HCT116 (cell line): ENCODE data around the gene IFT22. TPM values are rescaled to one million over a fixed set of nuclear protein-coding genes. Genes with fewer than 3 reads are reported as not detected.

Source experiments
- ATAC-seq: fragments of 200-7000 bp; cut with Tn5 transposase; 2 replicates; pipeline ENCODE4 v1.9.1; 2020; ENCODE audit warnings: mild to moderate bottlenecking, moderate library complexity
- BruUV-seq: library from RNA; stranded (reverse); fragments of 400-500 nt; replicated peaks from 2 replicates; lab custom pipeline; 2021; lab: Mats Ljungman, UMichigan
- CTCF ChIA-PET: fragments of 300-600 bp; sonication (Branson Sonifier 250); formaldehyde crosslinking; loops from one replicate; lab custom pipeline; 2021; ENCODE audit warnings: antibody characterized with exemption; lab: Charles Lee
- POLR2A ChIA-PET: fragments of 300-600, 350-600 bp; sonication (Branson Sonifier 250); formaldehyde crosslinking; loops from one replicate; lab custom pipeline; 2021; ENCODE audit warnings: antibody characterized with exemption; lab: Charles Lee
- RAD21 ChIA-PET, 2 experiments: fragments of 300-600 bp; sonication (Branson Sonifier 250); formaldehyde crosslinking; loops; one replicate each; lab custom pipeline; 2023; ENCODE audit warnings: low total read pairs in 2 of 2; ENCODE audit not compliant: uncharacterized antibody in 2 of 2, unreplicated experiment in 2 of 2, low non-redundant PET in 1 of 2; lab: Charles Lee
- DNase-seq: peaks from one replicate; pipeline ENCODE4 v3.0.0-alpha.2; 2010; ENCODE audit warnings: low read depth, low spot score
- H2AFZ ChIP-seq: fragments of 200-600 bp; shearing (Covaris generic), sonication (generic); 2 replicates; pipeline ENCODE4 v1.6.1; 2017; ENCODE audit warnings: low read depth, mixed run types, mixed read lengths, antibody characterized with exemption, low read length; ENCODE audit not compliant: poor library complexity, severe bottlenecking
- H3K27ac ChIP-seq: 2 replicates; pipeline ENCODE4 v1.5.1; 2012; ENCODE audit warnings: low read depth, low read length
- H3K27me3 ChIP-seq: fragments of 200-600 bp; sonication (generic); 2 replicates; pipeline ENCODE4 v1.6.1; 2016; ENCODE audit warnings: mixed run types, low read length, mixed read lengths; ENCODE audit not compliant: insufficient read depth
- H3K36me3 ChIP-seq, 2 experiments: fragments of 200-500 bp in 1 of 2; fragments of 200-600 bp in 1 of 2; sonication (Bioruptor generic) in 1 of 2; sonication (generic) in 1 of 2; 2 replicates each; pipeline versions ENCODE4 v1.5.1 to v1.6.1; 2014 to 2016; ENCODE audit warnings: low read length in 2 of 2, inconsistent platforms in 1 of 2, mixed read lengths in 1 of 2, mixed run types in 1 of 2; ENCODE audit not compliant: insufficient read depth in 2 of 2, control insufficient read depth in 1 of 2
- H3K4me1 ChIP-seq, 2 experiments: fragments of 200-600 bp in 1 of 2; sonication (generic) in 1 of 2; 2 replicates each; pipeline versions ENCODE4 v1.5.1 to v1.6.1; 2012 to 2017; ENCODE audit warnings: low read length in 2 of 2, inconsistent platforms in 1 of 2, mild to moderate bottlenecking in 1 of 2, mixed read lengths in 1 of 2, mixed run types in 1 of 2, moderate library complexity in 1 of 2; ENCODE audit not compliant: insufficient read depth in 2 of 2, control insufficient read depth in 1 of 2
- H3K4me2 ChIP-seq: fragments of 200-600 bp; sonication (generic); 2 replicates; pipeline ENCODE4 v1.6.1; 2017; ENCODE audit warnings: mixed run types, low read length, mixed read lengths
- H3K4me3 ChIP-seq, 2 experiments: fragments of 200-600 bp in 1 of 2; sonication (generic) in 1 of 2; replicated peaks in 1 of 2; 2 replicates each; pipeline ENCODE4 v1.5.1; 2011 to 2016; ENCODE audit warnings: low read length in 2 of 2, control low read depth in 1 of 2, low read depth in 1 of 2, mild to moderate bottlenecking in 1 of 2, mixed read lengths in 1 of 2, mixed run types in 1 of 2
- H3K79me2 ChIP-seq: fragments of 200-600 bp; sonication (generic); 2 replicates; pipeline ENCODE4 v1.6.1; 2017; ENCODE audit warnings: mild to moderate bottlenecking, mixed run types, low read length, moderate library complexity, mixed read lengths; ENCODE audit not compliant: insufficient read depth
- H3K9ac ChIP-seq: fragments of 200-600 bp; sonication (generic); 2 replicates; pipeline ENCODE4 v1.6.1; 2016; ENCODE audit warnings: low read length, mixed read lengths
- H3K9me2 ChIP-seq: fragments of 200-600 bp; sonication (generic), shearing (Covaris generic); 2 replicates; pipeline ENCODE4 v1.6.1; 2017; ENCODE audit warnings: mixed run types, mild to moderate bottlenecking, moderate library complexity; ENCODE audit not compliant: insufficient read depth
- H3K9me3 ChIP-seq, 2 experiments: fragments of 200-500 bp in 1 of 2; fragments of 200-600 bp in 1 of 2; sonication (Bioruptor generic) in 1 of 2; sonication (generic) in 1 of 2; 2 replicates each; pipeline ENCODE4 v1.6.1; 2014 to 2017; ENCODE audit warnings: low read length in 2 of 2, mixed read lengths in 2 of 2, inconsistent platforms in 1 of 2, low read depth in 1 of 2, mild to moderate bottlenecking in 1 of 2, mixed run types in 1 of 2, moderate library complexity in 1 of 2; ENCODE audit not compliant: control insufficient read depth in 1 of 2, insufficient read depth in 1 of 2
- H4K20me1 ChIP-seq: fragments of 200-600 bp; sonication (generic), shearing (Covaris generic); 2 replicates; pipeline ENCODE4 v1.6.1; 2017; ENCODE audit warnings: mixed run types, mild to moderate bottlenecking, moderate library complexity; ENCODE audit not compliant: insufficient read depth
- CBX3 ChIP-seq: IDR thresholded peaks from 2 replicates; pipeline ENCODE4 v1.6.1; 2012; ENCODE audit warnings: low read depth
- CEBPB ChIP-seq: IDR thresholded peaks from 2 replicates; pipeline ENCODE4 v1.6.1; 2012; ENCODE audit warnings: low read depth
- ELF1 ChIP-seq: IDR thresholded peaks from 2 replicates; pipeline ENCODE4 v1.6.1; 2012; ENCODE audit warnings: low read depth, borderline replicate concordance
- EZH2 ChIP-seq: fragments of 200-600 bp; sonication (generic); IDR thresholded peaks from 2 replicates; pipeline ENCODE4 v1.6.1; 2017; ENCODE audit warnings: antibody characterized with exemption, mixed run types
- EZH2phosphoT487 ChIP-seq: fragments of 200-600 bp; IDR thresholded peaks from 2 replicates; pipeline ENCODE4 v1.6.1; 2018; ENCODE audit warnings: antibody characterized with exemption, borderline replicate concordance
- FOSL1 ChIP-seq: IDR thresholded peaks from 2 replicates; pipeline ENCODE4 v1.6.1; 2012; ENCODE audit warnings: low read depth
- JUND ChIP-seq: IDR thresholded peaks from 2 replicates; pipeline ENCODE4 v1.6.1; 2012
- RAD21 ChIP-seq: IDR thresholded peaks from 2 replicates; pipeline ENCODE4 v1.6.1; 2012; ENCODE audit warnings: low read depth, mild to moderate bottlenecking
- REST ChIP-seq: IDR thresholded peaks from 2 replicates; pipeline ENCODE4 v1.6.1; 2012; ENCODE audit warnings: low read depth
- SP1 ChIP-seq: IDR thresholded peaks from 2 replicates; pipeline ENCODE4 v1.6.1; 2012; ENCODE audit warnings: low read depth
- YY1 ChIP-seq: IDR thresholded peaks from 2 replicates; pipeline ENCODE4 v1.6.1; 2011; ENCODE audit warnings: low read length, low read depth, moderate library complexity, mild to moderate bottlenecking; ENCODE audit not compliant: insufficient replicate concordance; ENCODE audit errors: extremely low read depth
- ZBTB33 ChIP-seq: IDR thresholded peaks from 2 replicates; pipeline ENCODE4 v1.6.1; 2011; ENCODE audit warnings: mild to moderate bottlenecking, low read length, moderate library complexity; ENCODE audit not compliant: insufficient replicate concordance; ENCODE audit errors: extremely low read depth
- ZFX ChIP-seq: fragments of 450-650 bp; IDR thresholded peaks from 2 replicates; pipeline ENCODE4 v1.6.1; 2017
- intact Hi-C: fragments of 100-400 bp; cut with micrococcal nuclease; formaldehyde crosslinking; loops from 2 replicates; pipeline ENCODE4 v1.10.0; 2022
- total RNA-seq: library from RNA; stranded (reverse); gene quantifications from one replicate; pipeline ENCODE4 v1.2.1, GENCODE V29; 2021; ENCODE audit not compliant: unreplicated experiment
- TF ChIP-seq, protein P1 (sequence below), 3 experiments: fragments of 200-600 bp in 1 of 3; sonication (generic) in 1 of 3; IDR thresholded peaks in 2 of 3; conservative IDR thresholded peaks in 1 of 3; 2 replicates each; pipeline ENCODE4 v1.5.1; 2012 to 2017; ENCODE audit warnings: low read depth in 2 of 3, low read length in 2 of 3, antibody characterized with exemption in 1 of 3, borderline replicate concordance in 1 of 3, control low read depth in 1 of 3, mild to moderate bottlenecking in 1 of 3, mixed read lengths in 1 of 3, mixed run types in 1 of 3, moderate library complexity in 1 of 3; ENCODE audit not compliant: insufficient read depth in 1 of 3

IFT22 gene
- total RNA-seq, 1 experiment from 2014 or later = 27.2 TPM

DNA sequence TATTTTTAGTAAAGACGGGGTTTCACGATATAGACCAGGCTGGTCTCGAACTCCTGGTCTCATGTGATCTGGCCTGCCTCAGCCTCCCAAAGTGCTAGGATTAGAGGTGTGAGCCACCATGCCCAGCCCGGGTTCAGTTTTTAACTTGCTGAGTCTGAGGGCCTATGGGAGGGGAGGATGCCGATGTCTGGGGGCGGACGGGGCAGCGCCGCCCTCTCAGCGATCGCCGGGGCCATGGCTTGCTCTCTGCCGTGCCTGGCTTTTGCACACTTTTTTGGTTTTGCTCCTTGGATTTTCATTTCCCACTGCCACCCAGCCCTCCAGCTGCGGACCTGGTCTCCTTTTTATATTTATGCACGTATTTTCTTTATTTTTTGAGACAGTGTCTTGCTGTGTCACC is 25.9 kb upstream of the IFT22 start (continued):
- TF ChIP-seq, protein P1, sequence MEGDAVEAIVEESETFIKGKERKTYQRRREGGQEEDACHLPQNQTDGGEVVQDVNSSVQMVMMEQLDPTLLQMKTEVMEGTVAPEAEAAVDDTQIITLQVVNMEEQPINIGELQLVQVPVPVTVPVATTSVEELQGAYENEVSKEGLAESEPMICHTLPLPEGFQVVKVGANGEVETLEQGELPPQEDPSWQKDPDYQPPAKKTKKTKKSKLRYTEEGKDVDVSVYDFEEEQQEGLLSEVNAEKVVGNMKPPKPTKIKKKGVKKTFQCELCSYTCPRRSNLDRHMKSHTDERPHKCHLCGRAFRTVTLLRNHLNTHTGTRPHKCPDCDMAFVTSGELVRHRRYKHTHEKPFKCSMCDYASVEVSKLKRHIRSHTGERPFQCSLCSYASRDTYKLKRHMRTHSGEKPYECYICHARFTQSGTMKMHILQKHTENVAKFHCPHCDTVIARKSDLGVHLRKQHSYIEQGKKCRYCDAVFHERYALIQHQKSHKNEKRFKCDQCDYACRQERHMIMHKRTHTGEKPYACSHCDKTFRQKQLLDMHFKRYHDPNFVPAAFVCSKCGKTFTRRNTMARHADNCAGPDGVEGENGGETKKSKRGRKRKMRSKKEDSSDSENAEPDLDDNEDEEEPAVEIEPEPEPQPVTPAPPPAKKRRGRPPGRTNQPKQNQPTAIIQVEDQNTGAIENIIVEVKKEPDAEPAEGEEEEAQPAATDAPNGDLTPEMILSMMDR (IDR thresholded peaks at IDR 0.05 in 2 of 3, conservative IDR thresholded peaks at IDR 0.05 in 1 of 3; ENCODE audit: borderline replicate concordance in 1 of 3, insufficient read depth in 1 of 3, low read depth in 2 of 3, low read length in 2 of 3) = no peak
- no peak for TF ChIP-seq CEBPB
- TF ChIP-seq REST = no peak
- no peak for TF ChIP-seq CBX3
- no peak for TF ChIP-seq RAD21
- no peak for TF ChIP-seq YY1
- no peak for TF ChIP-seq ELF1
- TF ChIP-seq FOSL1 = no peak
- TF ChIP-seq JUND = no peak

DNA sequence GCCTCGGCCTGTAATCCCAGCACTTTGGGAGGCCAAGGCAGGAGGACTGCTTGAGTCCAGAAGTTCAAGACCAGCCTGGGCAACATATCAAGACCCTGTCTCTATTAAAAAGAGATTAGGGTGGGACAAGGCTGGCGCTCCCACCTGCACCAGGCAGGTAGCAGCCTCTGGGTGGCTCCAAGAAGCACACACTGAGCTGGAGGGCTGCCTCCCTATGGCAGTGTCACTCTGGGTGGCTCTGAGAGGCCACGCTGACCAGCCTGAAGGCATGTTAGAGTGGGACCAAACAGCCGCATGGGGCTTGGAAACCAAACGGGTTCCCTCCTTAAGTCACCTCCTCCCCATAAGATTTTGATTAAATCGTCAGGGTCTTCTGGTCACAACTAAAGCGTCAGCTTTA is 21.3 kb upstream of the IFT22 start:
- H3K36me3 ChIP-seq = no peaks in the 10 kb centered on the region
- ChIA-PET POLR2A (no interaction called here), CTCF (no interaction called here), RAD21 (no interaction called here)
- no peaks in the 10 kb centered on the region for H3K4me1 ChIP-seq
- no peak for DNase-seq
- intact Hi-C loops = no loop called here
- H3K27me3 ChIP-seq = no peaks in the 10 kb centered on the region
- H3K9ac ChIP-seq = no peak overlapping the region
- H3K4me3 ChIP-seq = no peak overlapping the region
- H3K9me2 ChIP-seq = no peaks in the 10 kb centered on the region
- no peaks in the 10 kb centered on the region for H3K79me2 ChIP-seq
- no TSS peak for BruUV-seq
- no peak for ATAC-seq
- H3K9me3 ChIP-seq = no peaks in the 10 kb centered on the region
- no peak overlapping the region for H3K4me2 ChIP-seq
- H3K27ac ChIP-seq = no peak overlapping the region
- H4K20me1 ChIP-seq = no peaks in the 10 kb centered on the region
- no peak overlapping the region for H2AFZ ChIP-seq
- TF ChIP-seq JUND (no peak), EZH2phosphoT487 (no peak), EZH2 (no peak), REST (no peak), SP1 (no peak), ZBTB33 (no peak), YY1 (no peak), FOSL1 (no peak), CEBPB (no peak), ZFX (no peak)
